Neural progenitor cell (in vitro differentiated cells): Measurements from ENCODE around the gene KAT2B. TPM values are rescaled to one million over a fixed set of nuclear protein-coding genes. Genes with fewer than 3 reads are reported as not detected.
A peak's percentile ranks its signal among the peaks of the same experiment; 100 is the strongest.

Experiments
- DNase-seq: peaks from one replicate; pipeline ENCODE4 v3.0.0-alpha.2; 2016; ENCODE audit warnings: low spot score
- H2AFZ ChIP-seq: fragments of 200-600 bp; sonication (generic); replicated peaks from 2 replicates; pipeline ENCODE4 v1.6.1; 2016; ENCODE audit warnings: antibody characterized with exemption
- H3F3A ChIP-seq: fragments of 200-600 bp; sonication (generic); 2 replicates; pipeline ENCODE4 v1.6.1; 2016; ENCODE audit warnings: antibody characterized with exemption, low read depth
- H3K27ac ChIP-seq: fragments of 200-600 bp; sonication (generic); 2 replicates; pipeline ENCODE4 v1.5.1; 2016; ENCODE audit warnings: mild to moderate bottlenecking
- H3K27me3 ChIP-seq: fragments of 200-600 bp; sonication (generic); 2 replicates; pipeline ENCODE4 v1.6.1; 2016; ENCODE audit warnings: mild to moderate bottlenecking, moderate library complexity
- H3K36me3 ChIP-seq: fragments of 200-600 bp; sonication (generic); 2 replicates; pipeline ENCODE4 v1.5.1; 2016
- H3K4me1 ChIP-seq: fragments of 200-600 bp; sonication (generic); 2 replicates; pipeline ENCODE4 v1.6.1; 2016; ENCODE audit warnings: mixed run types
- H3K4me2 ChIP-seq: fragments of 200-600 bp; sonication (generic); 2 replicates; pipeline ENCODE4 v1.6.1; 2016
- H3K4me3 ChIP-seq: fragments of 200-600 bp; sonication (generic); 2 replicates; pipeline ENCODE4 v1.5.1; 2016
- H3K79me2 ChIP-seq: fragments of 200-600 bp; sonication (generic); 2 replicates; pipeline ENCODE4 v1.6.1; 2016; ENCODE audit warnings: low read depth
- H3K9ac ChIP-seq: fragments of 200-600 bp; sonication (generic); 2 replicates; pipeline ENCODE4 v1.6.1; 2016
- H3K9me3 ChIP-seq: fragments of 200-600 bp; sonication (generic); 2 replicates; pipeline ENCODE4 v1.5.1; 2016; ENCODE audit warnings: low read depth
- H4K20me1 ChIP-seq: fragments of 200-600 bp; sonication (generic); 2 replicates; pipeline ENCODE4 v1.6.1; 2016; ENCODE audit warnings: low read depth
- H3K27ac Mint-ChIP-seq: 3 replicates; pipeline ENCODE4 v1.8.0; 2021; ENCODE audit warnings: mixed read lengths
- H3K27me3 Mint-ChIP-seq: 2 replicates; pipeline ENCODE4 v1.8.0; 2022; ENCODE audit warnings: low read depth, mild to moderate bottlenecking, inconsistent platforms, moderate library complexity, mixed read lengths; ENCODE audit not compliant: insufficient read depth
- H3K36me3 Mint-ChIP-seq: 3 replicates; pipeline ENCODE4 v1.8.0; 2021; ENCODE audit warnings: mixed read lengths
- H3K4me1 Mint-ChIP-seq: 3 replicates; pipeline ENCODE4 v1.8.0; 2021; ENCODE audit warnings: mixed read lengths
- H3K4me3 Mint-ChIP-seq: 3 replicates; pipeline ENCODE4 v1.8.0; 2021; ENCODE audit warnings: mild to moderate bottlenecking, moderate library complexity, mixed read lengths
- H3K9me3 Mint-ChIP-seq: 3 replicates; pipeline ENCODE4 v1.8.0; 2020; ENCODE audit warnings: mixed read lengths
- EZH2 ChIP-seq: fragments of 200-600 bp; sonication (generic); IDR thresholded peaks from 2 replicates; pipeline ENCODE4 v1.6.1; 2017; ENCODE audit warnings: antibody characterized with exemption, mild to moderate bottlenecking, moderate library complexity
- EZH2phosphoT487 ChIP-seq: fragments of 200-600 bp; sonication (generic); IDR thresholded peaks from 2 replicates; pipeline ENCODE4 v1.6.1; 2017; ENCODE audit warnings: antibody characterized with exemption
- total RNA-seq: library from RNA; depleted of rRNA; stranded (reverse); fragments of >200 nt; gene quantifications from 2 replicates; pipeline ENCODE4 v1.2.3, GENCODE V29; 2015; ENCODE audit warnings: low replicate concordance
- TF ChIP-seq, protein P1 (sequence below): fragments of 200-600 bp; sonication (generic); IDR thresholded peaks from 2 replicates; pipeline ENCODE4 v1.5.1; 2017; ENCODE audit warnings: antibody characterized with exemption, mild to moderate bottlenecking

KAT2B gene
- total RNA-seq, 1 donor from 2014 or later: 21.6 TPM

DNA sequence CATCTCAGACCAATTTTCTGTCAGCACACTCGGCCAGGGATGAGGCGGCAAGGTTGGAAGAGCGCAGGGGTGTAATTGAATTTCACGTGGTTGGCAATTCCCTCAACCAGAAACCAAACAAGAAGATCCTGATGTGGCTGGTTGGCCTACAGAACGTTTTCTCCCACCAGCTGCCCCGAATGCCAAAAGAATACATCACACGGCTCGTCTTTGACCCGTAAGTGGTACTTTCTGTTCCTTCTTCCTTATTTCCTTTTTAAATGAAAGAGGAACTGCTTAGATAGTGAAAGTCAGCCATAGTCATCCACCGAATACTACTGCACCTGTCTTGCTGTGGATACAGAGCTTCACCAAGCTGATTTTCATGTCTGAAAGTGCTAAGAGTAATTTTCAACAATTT, 85.7 kb downstream of the KAT2B start:
- TF ChIP-seq EZH2phosphoT487 (no peak), EZH2 (no peak)
- TF ChIP-seq, protein P1, sequence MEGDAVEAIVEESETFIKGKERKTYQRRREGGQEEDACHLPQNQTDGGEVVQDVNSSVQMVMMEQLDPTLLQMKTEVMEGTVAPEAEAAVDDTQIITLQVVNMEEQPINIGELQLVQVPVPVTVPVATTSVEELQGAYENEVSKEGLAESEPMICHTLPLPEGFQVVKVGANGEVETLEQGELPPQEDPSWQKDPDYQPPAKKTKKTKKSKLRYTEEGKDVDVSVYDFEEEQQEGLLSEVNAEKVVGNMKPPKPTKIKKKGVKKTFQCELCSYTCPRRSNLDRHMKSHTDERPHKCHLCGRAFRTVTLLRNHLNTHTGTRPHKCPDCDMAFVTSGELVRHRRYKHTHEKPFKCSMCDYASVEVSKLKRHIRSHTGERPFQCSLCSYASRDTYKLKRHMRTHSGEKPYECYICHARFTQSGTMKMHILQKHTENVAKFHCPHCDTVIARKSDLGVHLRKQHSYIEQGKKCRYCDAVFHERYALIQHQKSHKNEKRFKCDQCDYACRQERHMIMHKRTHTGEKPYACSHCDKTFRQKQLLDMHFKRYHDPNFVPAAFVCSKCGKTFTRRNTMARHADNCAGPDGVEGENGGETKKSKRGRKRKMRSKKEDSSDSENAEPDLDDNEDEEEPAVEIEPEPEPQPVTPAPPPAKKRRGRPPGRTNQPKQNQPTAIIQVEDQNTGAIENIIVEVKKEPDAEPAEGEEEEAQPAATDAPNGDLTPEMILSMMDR: no peak
- no peaks in the 10 kb centered on the region for H3K4me1 ChIP-seq
- H3K4me2 ChIP-seq: no peak overlapping the region
- DNase-seq: no peak
- no peaks in the 10 kb centered on the region for H4K20me1 ChIP-seq
- H3K27me3 Mint-ChIP-seq: peaks cover 2% of the 10 kb centered on the region
- no peak overlapping the region for H3K27ac ChIP-seq
- H3K9me3 Mint-ChIP-seq: no peaks in the 10 kb centered on the region
- no peaks in the 10 kb centered on the region for H3F3A ChIP-seq
- H3K79me2 ChIP-seq: no peaks in the 10 kb centered on the region
- H3K36me3 Mint-ChIP-seq: peaks cover 15% of the 10 kb centered on the region
- H3K4me3 ChIP-seq: no peak overlapping the region
- H3K9me3 ChIP-seq: no peaks in the 10 kb centered on the region
- H3K4me3 Mint-ChIP-seq: no peak overlapping the region
- no peaks in the 10 kb centered on the region for H3K4me1 Mint-ChIP-seq
- no peaks in the 10 kb centered on the region for H3K27me3 ChIP-seq
- peak overlapping the region; percentile 4 for H3K27ac Mint-ChIP-seq
- H2AFZ ChIP-seq: no peak overlapping the region
- H3K36me3 ChIP-seq: no peaks in the 10 kb centered on the region
- no peak overlapping the region for H3K9ac ChIP-seq

DNA sequence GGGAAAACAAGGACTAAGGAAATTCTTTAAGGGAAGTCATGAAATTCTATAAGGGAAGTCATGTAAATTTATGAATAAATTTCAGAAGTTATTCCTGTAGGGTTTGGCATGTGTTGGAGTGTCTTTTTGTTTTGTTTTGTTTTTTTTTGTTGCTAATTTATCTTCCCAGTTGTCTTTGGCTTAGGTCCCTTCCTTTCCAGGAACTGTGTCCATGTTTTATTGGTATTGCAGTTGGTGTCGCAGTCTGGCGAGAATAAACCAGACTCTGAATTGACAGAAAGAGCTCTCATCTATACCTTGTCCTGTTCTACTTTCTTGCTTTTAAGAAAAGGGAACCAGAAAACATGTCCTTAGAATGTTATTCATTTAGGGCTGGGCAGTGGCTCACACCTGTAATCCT, 88.1 kb downstream of the KAT2B start:
- no peak overlapping the region for H2AFZ ChIP-seq
- TF ChIP-seq, protein P1: no peak
- TF ChIP-seq EZH2 (no peak), EZH2phosphoT487 (no peak)
- Mint-ChIP-seq H3K27ac (no peak overlapping the region), H3K36me3 (peaks cover 10% of the 10 kb centered on the region), H3K27me3 (no peaks in the 10 kb centered on the region), H3K4me3 (no peak overlapping the region), H3K9me3 (no peaks in the 10 kb centered on the region), H3K4me1 (no peaks in the 10 kb centered on the region)
- no peaks in the 10 kb centered on the region for H3K36me3 ChIP-seq
- no peak overlapping the region for H3K4me3 ChIP-seq
- H3K9ac ChIP-seq: no peak overlapping the region
- H3K27me3 ChIP-seq: no peaks in the 10 kb centered on the region
- no peak overlapping the region for H3K4me2 ChIP-seq
- no peak overlapping the region for H3K27ac ChIP-seq
- no peaks in the 10 kb centered on the region for H3F3A ChIP-seq
- no peaks in the 10 kb centered on the region for H3K9me3 ChIP-seq
- H3K79me2 ChIP-seq: no peaks in the 10 kb centered on the region
- no peak for DNase-seq
- no peaks in the 10 kb centered on the region for H3K4me1 ChIP-seq
- no peaks in the 10 kb centered on the region for H4K20me1 ChIP-seq

DNA sequence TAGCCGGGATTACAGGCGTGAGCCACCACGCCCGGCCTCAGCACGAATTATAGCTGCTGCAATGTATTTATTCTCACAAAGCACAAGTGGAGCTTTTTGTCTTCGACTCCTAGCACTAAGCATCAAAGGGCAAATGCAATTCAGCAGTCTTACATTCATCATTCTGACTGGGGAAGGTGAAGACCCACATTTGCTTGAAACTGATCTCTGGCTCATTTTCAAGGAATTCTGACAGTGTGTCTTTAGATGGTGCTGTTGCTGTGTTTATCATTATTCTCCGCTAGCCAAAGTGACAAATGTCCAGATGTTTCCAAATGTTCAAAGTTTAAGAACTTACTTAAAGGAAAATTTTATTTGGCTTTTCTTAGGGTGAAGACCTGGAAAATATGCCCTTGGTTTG, 89.9 kb downstream of the KAT2B start:
- Histone ChIP-seq H3K79me2 (no peaks in the 10 kb centered on the region), H2AFZ (no peak overlapping the region), H4K20me1 (no peaks in the 10 kb centered on the region), H3F3A (no peaks in the 10 kb centered on the region), H3K27me3 (no peaks in the 10 kb centered on the region), H3K9ac (no peak overlapping the region), H3K4me3 (no peak overlapping the region), H3K4me2 (no peak overlapping the region), H3K4me1 (no peaks in the 10 kb centered on the region), H3K9me3 (no peaks in the 10 kb centered on the region), H3K36me3 (no peaks in the 10 kb centered on the region), H3K27ac (no peak overlapping the region)
- TF ChIP-seq, protein P1: peak; percentile 40
- TF ChIP-seq EZH2phosphoT487 (no peak), EZH2 (no peak)
- H3K4me3 Mint-ChIP-seq: no peak overlapping the region
- peaks cover 10% of the 10 kb centered on the region for H3K36me3 Mint-ChIP-seq
- H3K4me1 Mint-ChIP-seq: no peaks in the 10 kb centered on the region
- peaks cover 3% of the 10 kb centered on the region for H3K27me3 Mint-ChIP-seq
- no peak overlapping the region for H3K27ac Mint-ChIP-seq
- peak; percentile 4 for DNase-seq
- H3K9me3 Mint-ChIP-seq: no peaks in the 10 kb centered on the region
